Heart left ventricle (tissue), 13 donors: Measurements from ENCODE around the gene DLG4.

Experiments used
- POLR2A ChIP-seq, 2 donors: fragments of 450-650 bp; IDR thresholded peaks; one replicate each; pipeline ENCODE4 v1.6.1; 2017; ENCODE audit warnings: antibody characterized with exemption in 2 of 2, mild to moderate bottlenecking in 2 of 2, moderate library complexity in 2 of 2
- TF ChIP-seq, protein P1 (sequence below), 12 donors: fragments of 200-600 bp; sonication (generic) in 4 of 12; IDR thresholded peaks; one replicate each; pipeline versions ENCODE4 v1.5.0 to v1.8.0; 2018 to 2022; ENCODE audit warnings: antibody characterized with exemption in 12 of 12, mild to moderate bottlenecking in 5 of 12
- donor health status: ischemic (EF 13 %, LVEDD 7.1; RV severe dilation, severe dysfunction).
- donor health status: DM: no; HTN: yes; CAD: no.
- donor health status: DM: no; HTN: no; CAD: no.
- donor health status: ischemic (EF 25% LVEDD 6.9; RV normal size, moderate dysfunction).
- donor health status: ischemic (EF 25% LVEDD 5.7; RV mildly dilated, moderate dysfunction).
- donor health status: ischemic (EF 35%, LVEDD 5.7; RV mildly dilated, moderate dysfunction).
- donor health status: nonischemic (EF 11% LVEDD 7.7; RV severe dilation, severe dysfunction).
- donor health status: DM: yes; HTN: yes; CAD: no.
- donor health status: PGD.
- donor health status: ischemic (EF 29% LVEDD 5.4; RV normal size, mild dysfunction).
- donor health status: nonischemic (EF 23%, LVEDD 6.1; RV moderate dilation, normal function).

DNA sequence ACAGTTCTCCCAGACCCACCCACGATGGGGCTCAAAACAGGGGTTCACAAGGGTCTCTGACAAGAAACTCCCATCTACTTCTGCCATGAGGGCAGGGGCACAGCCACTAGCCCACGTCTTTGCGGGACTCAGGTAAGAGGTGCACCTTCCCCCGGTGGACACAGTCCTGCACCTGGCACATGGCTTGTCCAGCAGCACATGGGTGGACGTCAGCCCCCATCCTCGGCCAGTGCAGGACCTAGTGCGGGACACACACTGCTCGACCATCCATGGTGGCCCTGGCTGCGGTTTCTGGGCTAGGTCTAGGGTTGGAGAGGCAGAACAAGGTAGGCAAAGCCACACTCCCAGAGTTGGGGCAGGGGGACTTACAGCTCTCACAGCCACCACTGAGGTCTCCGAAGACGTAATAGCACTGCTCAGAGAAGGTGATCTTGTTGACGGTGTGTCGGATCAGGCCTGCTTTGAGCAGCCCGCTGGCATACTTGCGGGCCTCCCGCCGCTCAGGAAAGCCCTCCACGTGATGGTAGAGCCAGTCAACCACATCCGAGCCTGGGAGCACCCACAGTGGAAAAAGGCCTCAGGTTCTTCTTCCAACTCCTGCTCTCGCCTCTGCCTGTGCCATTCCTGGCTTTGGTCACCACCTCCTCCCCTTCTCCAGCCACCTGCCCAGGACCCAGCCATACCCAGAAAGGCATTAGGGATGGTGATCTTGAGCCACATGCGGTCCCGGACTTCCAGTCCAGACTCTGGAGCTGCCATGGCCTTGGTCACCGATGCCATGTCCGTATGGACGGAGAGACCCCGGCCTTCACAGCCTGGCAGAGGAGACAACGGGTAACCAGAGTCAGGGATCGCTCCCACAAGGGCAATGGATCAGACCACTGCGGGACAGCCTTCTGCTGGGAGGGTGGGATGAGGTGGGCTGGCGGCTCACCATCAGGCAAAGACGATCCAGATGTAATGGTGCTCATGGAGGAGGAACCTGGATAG lies 7.4 kb upstream of the DLG4 start:
- TF ChIP-seq, protein P1, sequence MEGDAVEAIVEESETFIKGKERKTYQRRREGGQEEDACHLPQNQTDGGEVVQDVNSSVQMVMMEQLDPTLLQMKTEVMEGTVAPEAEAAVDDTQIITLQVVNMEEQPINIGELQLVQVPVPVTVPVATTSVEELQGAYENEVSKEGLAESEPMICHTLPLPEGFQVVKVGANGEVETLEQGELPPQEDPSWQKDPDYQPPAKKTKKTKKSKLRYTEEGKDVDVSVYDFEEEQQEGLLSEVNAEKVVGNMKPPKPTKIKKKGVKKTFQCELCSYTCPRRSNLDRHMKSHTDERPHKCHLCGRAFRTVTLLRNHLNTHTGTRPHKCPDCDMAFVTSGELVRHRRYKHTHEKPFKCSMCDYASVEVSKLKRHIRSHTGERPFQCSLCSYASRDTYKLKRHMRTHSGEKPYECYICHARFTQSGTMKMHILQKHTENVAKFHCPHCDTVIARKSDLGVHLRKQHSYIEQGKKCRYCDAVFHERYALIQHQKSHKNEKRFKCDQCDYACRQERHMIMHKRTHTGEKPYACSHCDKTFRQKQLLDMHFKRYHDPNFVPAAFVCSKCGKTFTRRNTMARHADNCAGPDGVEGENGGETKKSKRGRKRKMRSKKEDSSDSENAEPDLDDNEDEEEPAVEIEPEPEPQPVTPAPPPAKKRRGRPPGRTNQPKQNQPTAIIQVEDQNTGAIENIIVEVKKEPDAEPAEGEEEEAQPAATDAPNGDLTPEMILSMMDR (IDR thresholded peaks at IDR 0.05) = no peak
- TF ChIP-seq POLR2A (IDR thresholded peaks at IDR 0.05) = no peak
